NT2/D1 (cell line): Measurements from ENCODE around the gene CTSF.

Source experiments
- SUZ12 ChIP-seq: IDR thresholded peaks from 2 replicates; pipeline ENCODE4 v1.6.1; 2011; ENCODE audit not compliant: insufficient read length, insufficient read depth; ENCODE audit errors: extremely low read depth
- YY1 ChIP-seq: IDR thresholded peaks from 2 replicates; pipeline ENCODE4 v1.6.1; 2011; ENCODE audit not compliant: insufficient read length, insufficient read depth
- ZNF274 ChIP-seq: IDR thresholded peaks from 2 replicates; pipeline ENCODE4 v1.6.1; 2011; ENCODE audit warnings: mild to moderate bottlenecking, low read depth, low read length

- no peak for TF ChIP-seq YY1
- no peak for TF ChIP-seq ZNF274
- no peak for TF ChIP-seq SUZ12
These were observed 3.4 kb downstream of the CTSF start for GRCh38 chr11:66564984-66565383.
